ENCODE data around the gene GBP3.
"Not testable (repeated sequence)": the region's sequence is repeated elsewhere in the genome, so short reads cannot be mapped to it uniquely, and the experiment has no call there.

The GBP3 gene

GRCh38 chr1:88979054-88979748, 43.5 kb downstream of the GBP3 start:
- DNase-seq (ENCODE audit: low read depth in 2 of 3, low spot score in 2 of 3), result no peak

GRCh38 chr1:88976235-88976634, 46.4 kb downstream of the GBP3 start:
- no peak for DNase-seq (ENCODE audit: low read depth in 2 of 3, low spot score in 2 of 3)

- DNase-seq (ENCODE audit: low read depth in 2 of 3, low spot score in 2 of 3), result not testable (repeated sequence)
These were observed 48.0 kb downstream of the GBP3 start for GRCh38 chr1:88974616-88975172.

- DNase-seq (ENCODE audit: low read depth in 2 of 3, low spot score in 2 of 3), result no peak
These were observed 49.0 kb downstream of the GBP3 start for GRCh38 chr1:88973520-88974137.

- DNase-seq (ENCODE audit: low read depth in 2 of 3, low spot score in 2 of 3), result no peak
These were observed 60.9 kb downstream of the GBP3 start for GRCh38 chr1:88961647-88962275.

- DNase-seq (ENCODE audit: low read depth in 2 of 3, low spot score in 2 of 3), result no peak
These were observed 61.6 kb downstream of the GBP3 start for GRCh38 chr1:88961081-88961480.
